Caco-2 (cell line): ENCODE measurements around the gene TNFRSF6B. TPM values are rescaled to one million over a fixed set of nuclear protein-coding genes. Genes with fewer than 3 reads are reported as not detected.

ENCODE experiments used
- BruUV-seq: library from RNA; stranded (reverse); fragments of 400-500 nt; replicated peaks from 2 replicates; lab custom pipeline; 2021; lab: Mats Ljungman, UMichigan
- CTCF ChIA-PET: fragments of 300-600 bp; sonication (Branson Sonifier 250); formaldehyde crosslinking; loops from one replicate; lab custom pipeline; 2022; ENCODE audit warnings: antibody characterized with exemption; lab: Charles Lee
- POLR2A ChIA-PET: fragments of 300-600 bp; sonication (Branson Sonifier 250); formaldehyde crosslinking; loops from one replicate; lab custom pipeline; 2022; ENCODE audit warnings: antibody characterized with exemption; lab: Charles Lee
- DNase-seq, 2 experiments: peaks; one replicate each; pipeline versions ENCODE4 v3.0.0 to v3.0.0-alpha.2; 2020 to 2022
- H3K27me3 ChIP-seq: replicated peaks from 2 replicates; pipeline ENCODE4 v1.6.0; 2011; ENCODE audit warnings: low read length; ENCODE audit not compliant: control insufficient read depth, insufficient read depth
- H3K36me3 ChIP-seq: 2 replicates; pipeline ENCODE4 v1.5.1; 2011; ENCODE audit warnings: low read length; ENCODE audit not compliant: control insufficient read depth, insufficient read depth
- H3K4me1 ChIP-seq: fragments of 250-450 bp; sonication (Bioruptor Pico); 2 replicates; pipeline ENCODE4 v1.5.1; 2020; ENCODE audit warnings: mild to moderate bottlenecking
- H3K4me3 ChIP-seq: 2 replicates; pipeline ENCODE4 v1.5.1; 2011; ENCODE audit warnings: low read depth, mild to moderate bottlenecking, control low read depth, low read length
- H3K9me3 ChIP-seq: fragments of 250-450 bp; sonication (Bioruptor Pico); 2 replicates; pipeline ENCODE4 v1.5.1; 2020; ENCODE audit warnings: mild to moderate bottlenecking, moderate library complexity
- H3K27ac Mint-ChIP-seq: one replicate; pipeline ENCODE4 v1.8.0; 2022; ENCODE audit warnings: mixed read lengths; ENCODE audit not compliant: unreplicated experiment
- H3K27me3 Mint-ChIP-seq: one replicate; pipeline ENCODE4 v1.8.0; 2022; ENCODE audit warnings: mixed read lengths; ENCODE audit not compliant: insufficient read depth, unreplicated experiment
- H3K36me3 Mint-ChIP-seq: one replicate; pipeline ENCODE4 v1.8.0; 2022; ENCODE audit warnings: mild to moderate bottlenecking, mixed read lengths; ENCODE audit not compliant: insufficient read depth, unreplicated experiment
- H3K4me1 Mint-ChIP-seq: one replicate; pipeline ENCODE4 v1.8.0; 2022; ENCODE audit warnings: low read depth, mixed read lengths; ENCODE audit not compliant: unreplicated experiment
- H3K4me3 Mint-ChIP-seq: one replicate; pipeline ENCODE4 v1.8.0; 2022; ENCODE audit warnings: mild to moderate bottlenecking, moderate library complexity, mixed read lengths; ENCODE audit not compliant: unreplicated experiment
- H3K9me3 Mint-ChIP-seq: one replicate; pipeline ENCODE4 v1.8.0; 2022; ENCODE audit warnings: mixed read lengths; ENCODE audit not compliant: unreplicated experiment
- intact Hi-C: fragments of 100-400 bp; cut with micrococcal nuclease; formaldehyde crosslinking; loops from one replicate; pipeline ENCODE4 v1.10.0; 2022; ENCODE audit not compliant: unreplicated experiment
- total RNA-seq: library from RNA; stranded (reverse); gene quantifications from 2 replicates; pipeline ENCODE4 v1.2.3, GENCODE V29; 2022
- TF ChIP-seq, protein P1 (sequence below), 2 experiments: fragments of 200-600 bp in 1 of 2; IDR thresholded peaks; 1 replicate in 1 of 2; 2 replicates in 1 of 2; pipeline versions ENCODE4 v1.5.1 to v1.8.0; 2011 to 2022; ENCODE audit warnings: antibody characterized with exemption in 1 of 2, control low read depth in 1 of 2, inconsistent platforms in 1 of 2, low read depth in 1 of 2, low read length in 1 of 2, mild to moderate bottlenecking in 1 of 2, moderate library complexity in 1 of 2; ENCODE audit not compliant: insufficient read depth in 1 of 2, severe bottlenecking in 1 of 2, unreplicated experiment in 1 of 2

TNFRSF6B gene
- total RNA-seq, 1 experiment from 2014 or later: not detected

DNA sequence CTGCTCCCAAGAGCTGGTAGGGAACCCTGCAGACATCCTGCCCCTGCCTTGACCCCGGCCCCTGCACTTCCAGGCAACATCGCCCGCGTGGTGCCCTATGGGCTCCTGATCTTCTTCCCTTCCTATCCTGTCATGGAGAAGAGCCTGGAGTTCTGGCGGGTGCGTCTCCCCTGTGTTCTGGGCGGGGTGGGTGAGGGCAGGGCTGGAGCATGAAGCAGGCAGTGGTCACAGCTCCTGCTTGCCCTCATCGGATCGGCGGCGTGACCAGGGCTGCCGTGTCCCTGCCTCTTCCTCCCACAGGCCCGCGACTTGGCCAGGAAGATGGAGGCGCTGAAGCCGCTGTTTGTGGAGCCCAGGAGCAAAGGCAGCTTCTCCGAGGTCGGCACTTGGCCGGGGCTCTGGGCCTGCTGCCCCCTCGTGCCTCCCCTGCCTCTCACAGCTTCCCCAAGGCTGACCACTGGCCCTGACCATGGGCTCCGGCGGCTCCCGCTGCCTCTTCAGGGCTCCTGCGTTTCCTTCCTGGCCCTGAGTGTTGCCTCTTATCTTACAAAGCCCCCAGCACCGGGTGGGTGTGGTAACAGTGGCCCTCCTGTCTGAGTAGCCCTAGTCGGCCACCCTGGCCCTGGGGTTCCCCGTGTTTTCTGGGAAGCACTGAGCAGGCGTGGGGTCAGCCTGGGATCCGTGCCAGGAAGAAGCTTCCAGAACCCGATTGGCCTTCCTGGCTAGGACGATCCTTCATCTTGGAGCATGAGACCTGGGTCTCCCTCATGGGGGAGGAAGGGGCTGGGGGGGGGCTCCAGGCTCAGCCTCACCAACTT lies 8.0 kb upstream of the TNFRSF6B start:
- Histone ChIP-seq H3K27me3 (no peaks in the 10 kb centered on the region), H3K4me3 (no peak overlapping the region), H3K9me3 (no peaks in the 10 kb centered on the region), H3K36me3 (no peaks in the 10 kb centered on the region), H3K4me1 (peaks cover 25% of the 10 kb centered on the region)
- POLR2A ChIA-PET: no interaction called here
- Mint-ChIP-seq H3K27ac (peak overlapping the region; percentile 67), H3K36me3 (peaks cover 84% of the 10 kb centered on the region), H3K4me3 (no peak overlapping the region), H3K27me3 (no peaks in the 10 kb centered on the region), H3K4me1 (no peaks in the 10 kb centered on the region), H3K9me3 (no peaks in the 10 kb centered on the region)
- intact Hi-C loops: no loop called here
- TF ChIP-seq, protein P1, sequence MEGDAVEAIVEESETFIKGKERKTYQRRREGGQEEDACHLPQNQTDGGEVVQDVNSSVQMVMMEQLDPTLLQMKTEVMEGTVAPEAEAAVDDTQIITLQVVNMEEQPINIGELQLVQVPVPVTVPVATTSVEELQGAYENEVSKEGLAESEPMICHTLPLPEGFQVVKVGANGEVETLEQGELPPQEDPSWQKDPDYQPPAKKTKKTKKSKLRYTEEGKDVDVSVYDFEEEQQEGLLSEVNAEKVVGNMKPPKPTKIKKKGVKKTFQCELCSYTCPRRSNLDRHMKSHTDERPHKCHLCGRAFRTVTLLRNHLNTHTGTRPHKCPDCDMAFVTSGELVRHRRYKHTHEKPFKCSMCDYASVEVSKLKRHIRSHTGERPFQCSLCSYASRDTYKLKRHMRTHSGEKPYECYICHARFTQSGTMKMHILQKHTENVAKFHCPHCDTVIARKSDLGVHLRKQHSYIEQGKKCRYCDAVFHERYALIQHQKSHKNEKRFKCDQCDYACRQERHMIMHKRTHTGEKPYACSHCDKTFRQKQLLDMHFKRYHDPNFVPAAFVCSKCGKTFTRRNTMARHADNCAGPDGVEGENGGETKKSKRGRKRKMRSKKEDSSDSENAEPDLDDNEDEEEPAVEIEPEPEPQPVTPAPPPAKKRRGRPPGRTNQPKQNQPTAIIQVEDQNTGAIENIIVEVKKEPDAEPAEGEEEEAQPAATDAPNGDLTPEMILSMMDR (IDR thresholded peaks at IDR 0.05; ENCODE audit: insufficient read depth in 1 of 2, low read depth in 1 of 2, low read length in 1 of 2, severe bottlenecking in 1 of 2, unreplicated experiment in 1 of 2): no peak
- no peak for DNase-seq
- CTCF ChIA-PET: interaction anchor here (0.7 kb wide), 1 partner anchor 432 kb away, joined by 3 read pairs; no protein-coding TSS in a partner anchor
- BruUV-seq: no TSS peak

DNA sequence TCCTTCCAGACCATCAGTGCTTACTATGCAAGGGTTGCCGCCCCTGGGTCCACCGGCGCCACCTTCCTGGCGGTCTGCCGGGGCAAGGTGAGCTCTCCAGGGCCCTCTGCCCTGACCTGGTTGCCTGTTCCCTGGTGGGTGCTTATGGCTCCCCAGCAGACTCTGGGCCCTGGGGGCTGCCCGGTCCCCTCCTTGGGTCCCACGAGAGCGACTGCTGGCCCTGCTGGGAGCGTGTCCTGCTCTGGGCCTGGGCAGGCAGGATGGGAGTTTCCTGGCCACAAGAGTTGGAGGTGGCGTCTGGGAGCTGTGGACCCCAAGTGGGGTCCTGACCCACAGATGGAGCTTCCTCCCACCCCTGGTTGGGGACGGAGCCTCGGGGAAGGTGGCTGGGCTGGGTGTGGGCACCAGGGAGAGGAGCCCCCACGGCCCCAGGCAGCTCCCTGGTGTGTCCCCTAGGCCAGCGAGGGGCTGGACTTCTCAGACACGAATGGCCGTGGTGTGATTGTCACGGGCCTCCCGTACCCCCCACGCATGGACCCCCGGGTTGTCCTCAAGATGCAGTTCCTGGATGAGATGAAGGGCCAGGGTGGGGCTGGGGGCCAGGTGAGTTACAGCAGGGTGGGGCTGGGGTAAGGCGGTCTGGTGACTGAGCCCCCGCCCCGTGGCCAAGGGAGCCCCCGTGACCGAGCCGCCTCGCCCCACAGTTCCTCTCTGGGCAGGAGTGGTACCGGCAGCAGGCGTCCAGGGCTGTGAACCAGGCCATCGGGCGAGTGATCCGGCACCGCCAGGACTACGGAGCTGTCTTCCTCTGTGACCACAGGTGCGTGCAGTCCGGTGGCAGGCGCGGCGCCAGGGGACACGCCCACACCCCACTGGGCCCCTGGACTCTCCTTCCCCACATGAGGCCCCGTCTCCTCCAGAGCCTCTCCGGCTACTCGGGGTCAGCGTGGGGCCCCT lies 7.1 kb upstream of the TNFRSF6B start:
- intact Hi-C loops: loop anchor here (5.0 kb wide), 1 partner anchor 152 kb away; the partner anchor contains the start of gene PTK6
- Histone ChIP-seq H3K4me1 (peaks cover 25% of the 10 kb centered on the region), H3K27me3 (no peaks in the 10 kb centered on the region), H3K4me3 (no peak overlapping the region), H3K36me3 (no peaks in the 10 kb centered on the region; the same call in 1 of the 2 replicates), H3K9me3 (peaks cover 2% of the 10 kb centered on the region; the same call in 1 of the 2 replicates)
- no peak overlapping the region for H3K27ac Mint-ChIP-seq
- POLR2A ChIA-PET: interaction anchor here (0.6 kb wide), 1 partner anchor 61 kb away, joined by 3 read pairs; no protein-coding TSS in a partner anchor
- CTCF ChIA-PET: interaction anchor here (0.7 kb wide), 1 partner anchor 431 kb away, joined by 3 read pairs; no protein-coding TSS in a partner anchor
- H3K27me3 Mint-ChIP-seq: no peaks in the 10 kb centered on the region
- no peak overlapping the region for H3K4me3 Mint-ChIP-seq
- DNase-seq: no peak
- peaks cover 87% of the 10 kb centered on the region for H3K36me3 Mint-ChIP-seq
- H3K9me3 Mint-ChIP-seq: no peaks in the 10 kb centered on the region
- TF ChIP-seq, protein P1 (IDR thresholded peaks at IDR 0.05; ENCODE audit: insufficient read depth in 1 of 2, low read depth in 1 of 2, low read length in 1 of 2, severe bottlenecking in 1 of 2, unreplicated experiment in 1 of 2): no peak
- no TSS peak for BruUV-seq
- no peaks in the 10 kb centered on the region for H3K4me1 Mint-ChIP-seq
